Activated CD8-positive, alpha-beta T cell treated with anti-CD3 and anti-CD28 coated beads for 36 hours (primary cell): ENCODE measurements around the gene MYO9B. TPM values are rescaled to one million over a fixed set of nuclear protein-coding genes. Genes with fewer than 3 reads are reported as not detected.

Experiments
- ATAC-seq: fragments of 200-7000 bp; cut with Tn5 transposase; one replicate; pipeline ENCODE4 v1.10.0; 2021; ENCODE audit warnings: mild to moderate bottlenecking, moderate library complexity
- CTCF ChIA-PET: fragments of 350-600 bp; sonication (Branson Sonifier 250); formaldehyde crosslinking; loops from one replicate; lab custom pipeline; 2021; ENCODE audit warnings: antibody characterized with exemption; lab: Charles Lee
- POLR2A ChIA-PET: fragments of 350-600 bp; sonication (Branson Sonifier 250); formaldehyde crosslinking; loops from one replicate; lab custom pipeline; 2021; ENCODE audit warnings: antibody characterized with exemption; lab: Charles Lee
- DNase-seq: peaks from one replicate; pipeline ENCODE4 v3.0.0-alpha.2; 2020
- H3K27ac Mint-ChIP-seq: one replicate; pipeline ENCODE4 v1.8.0; 2021; ENCODE audit warnings: mild to moderate bottlenecking, mixed read lengths
- H3K27me3 Mint-ChIP-seq: one replicate; pipeline ENCODE4 v1.8.0; 2021; ENCODE audit warnings: mixed read lengths
- H3K36me3 Mint-ChIP-seq: one replicate; pipeline ENCODE4 v1.8.0; 2021; ENCODE audit warnings: low read depth, mixed read lengths
- H3K4me1 Mint-ChIP-seq: one replicate; pipeline ENCODE4 v1.8.0; 2021; ENCODE audit warnings: low read depth, mixed read lengths
- H3K4me3 Mint-ChIP-seq: one replicate; pipeline ENCODE4 v1.8.0; 2021; ENCODE audit warnings: mild to moderate bottlenecking, moderate library complexity, mixed read lengths
- H3K9me3 Mint-ChIP-seq: one replicate; pipeline ENCODE4 v1.8.0; 2021; ENCODE audit warnings: mixed read lengths
- CTCF ChIP-seq: fragments of 200-600 bp; IDR thresholded peaks from one replicate; pipeline ENCODE4 v1.8.0; 2022; ENCODE audit warnings: antibody characterized with exemption, mild to moderate bottlenecking
- intact Hi-C: fragments of 100-400 bp; cut with micrococcal nuclease; formaldehyde crosslinking; loops from one replicate; pipeline ENCODE4 v1.10.0; 2022
- total RNA-seq, 2 experiments: library from RNA; stranded (reverse); gene quantifications; one replicate each; pipeline ENCODE4 v1.2.3, GENCODE V29; 2021

The MYO9B gene
- total RNA-seq, 2 experiments from 2014 or later: 111 to 112 TPM

GRCh38 chr19:17118957-17119356 is 43.4 kb downstream of the MYO9B start:
- Mint-ChIP-seq H3K4me3 (no peak overlapping the region), H3K36me3 (peaks cover 19% of the 10 kb centered on the region), H3K27me3 (no peaks in the 10 kb centered on the region), H3K27ac (no peak overlapping the region), H3K4me1 (peaks cover 19% of the 10 kb centered on the region), H3K9me3 (no peaks in the 10 kb centered on the region)
- CTCF ChIA-PET: no interaction called here
- TF ChIP-seq CTCF: no peak
- intact Hi-C loops: no loop called here
- DNase-seq: no peak
- POLR2A ChIA-PET: interaction anchor here (1.0 kb wide), 1 partner anchor 286 kb away, joined by 3 read pairs; no protein-coding TSS in a partner anchor
- no peak for ATAC-seq

- no peak for ATAC-seq
- H3K4me1 Mint-ChIP-seq: peaks cover 33% of the 10 kb centered on the region
Observed at GRCh38 chr19:17121736-17122293, 46.2 kb downstream of the MYO9B start.

GRCh38 chr19:17123041-17123440 is 47.5 kb downstream of the MYO9B start:
- TF ChIP-seq CTCF: no peak
- Mint-ChIP-seq H3K4me3 (no peak overlapping the region), H3K4me1 (peaks cover 42% of the 10 kb centered on the region), H3K27me3 (no peaks in the 10 kb centered on the region), H3K27ac (no peak overlapping the region), H3K36me3 (peaks cover 20% of the 10 kb centered on the region), H3K9me3 (no peaks in the 10 kb centered on the region)
- ATAC-seq: no peak
- intact Hi-C loops: no loop called here
- DNase-seq: no peak
- POLR2A ChIA-PET: interaction anchor here (1.3 kb wide), 1 partner anchor 13 kb away, joined by 4 read pairs; no protein-coding TSS in a partner anchor
- CTCF ChIA-PET: no interaction called here

More at GRCh38 chr19:17121736-17122293, 46.2 kb downstream of the MYO9B start:
- Mint-ChIP-seq H3K27ac (no peak overlapping the region), H3K36me3 (peaks cover 16% of the 10 kb centered on the region), H3K9me3 (no peaks in the 10 kb centered on the region), H3K27me3 (no peaks in the 10 kb centered on the region), H3K4me3 (no peak overlapping the region)
- no peak for TF ChIP-seq CTCF
- DNase-seq: no peak
- CTCF ChIA-PET: interaction anchor here (0.6 to 1.0 kb wide), 2 partner anchors 68 to 408 kb away, joined by 3 read pairs; no protein-coding TSS in a partner anchor
- intact Hi-C loops: no loop called here
- POLR2A ChIA-PET: no interaction called here

- DNase-seq (no peak), ATAC-seq (no peak)
- ChIA-PET CTCF (no interaction called here), POLR2A (interaction anchor here (0.6 to 1.3 kb wide), 2 partner anchors 14 to 1693 kb away, joined by 3 to 4 read pairs; no protein-coding TSS in a partner anchor)
- Mint-ChIP-seq H3K4me1 (peaks cover 44% of the 10 kb centered on the region), H3K27me3 (no peaks in the 10 kb centered on the region), H3K9me3 (no peaks in the 10 kb centered on the region), H3K27ac (peak overlapping the region; percentile 91), H3K36me3 (peaks cover 22% of the 10 kb centered on the region), H3K4me3 (no peak overlapping the region)
- intact Hi-C loops: no loop called here
- TF ChIP-seq CTCF: no peak
Observed at GRCh38 chr19:17124025-17124424, 48.4 kb downstream of the MYO9B start.

GRCh38 chr19:17125062-17125727 is 49.6 kb downstream of the MYO9B start:
- H3K27ac Mint-ChIP-seq: peak overlapping the region; percentile 91
- H3K9me3 Mint-ChIP-seq: no peaks in the 10 kb centered on the region
- CTCF ChIA-PET: interaction anchor here (0.8 to 1.4 kb wide), 4 partner anchors 46 to 73 kb away, joined by 3 to 4 read pairs (median 3); no protein-coding TSS in a partner anchor
- TF ChIP-seq CTCF: no peak
- POLR2A ChIA-PET: interaction anchor here (0.5 to 2.0 kb wide), 9 partner anchors 9 to 154 kb away, joined by 3 to 10 read pairs (median 4); partner anchors contain the start of genes HAUS8, MYO9B and USE1
- peak overlapping the region; percentile 63 for H3K4me3 Mint-ChIP-seq
- H3K27me3 Mint-ChIP-seq: no peaks in the 10 kb centered on the region
- intact Hi-C loops: loop anchor here (5.0 kb wide), 1 partner anchor 33 kb away; no protein-coding TSS in a partner anchor
- DNase-seq (peak; percentile 67), ATAC-seq (peak; percentile 83)
- H3K36me3 Mint-ChIP-seq: peaks cover 22% of the 10 kb centered on the region
- peaks cover 42% of the 10 kb centered on the region for H3K4me1 Mint-ChIP-seq
